PC-3 (cell line): ENCODE measurements around the gene HK1. TPM values are rescaled to one million over a fixed set of nuclear protein-coding genes. Genes with fewer than 3 reads are reported as not detected.

Source experiments
- ATAC-seq: fragments of 200-7000 bp; cut with Tn5 transposase; 2 replicates; pipeline ENCODE4 v1.9.1; 2020; ENCODE audit warnings: mild to moderate bottlenecking, moderate library complexity
- BruUV-seq: library from RNA; stranded (reverse); fragments of 400-500 nt; replicated peaks from 2 replicates; lab custom pipeline; 2021; lab: Mats Ljungman, UMichigan
- CTCF ChIA-PET: fragments of 300-600 bp; sonication (Branson Sonifier 250); formaldehyde crosslinking; loops from one replicate; lab custom pipeline; 2022; ENCODE audit warnings: antibody characterized with exemption; lab: Charles Lee
- POLR2A ChIA-PET: fragments of 300-600 bp; sonication (Branson Sonifier 250); formaldehyde crosslinking; loops from one replicate; lab custom pipeline; 2022; ENCODE audit warnings: antibody characterized with exemption; ENCODE audit not compliant: unreplicated experiment; lab: Charles Lee
- DNase-seq: peaks from one replicate; pipeline ENCODE4 v3.0.0-alpha.2; 2015
- H2AFZ ChIP-seq: fragments of 300-600 bp; sonication (generic); 2 replicates; pipeline ENCODE4 v1.6.0; 2016; ENCODE audit warnings: antibody characterized with exemption, low read length
- H3F3A ChIP-seq: fragments of 300-600 bp; sonication (generic); one replicate; pipeline ENCODE4 v1.6.0; 2017; ENCODE audit warnings: antibody characterized with exemption, low read length, control low read depth, mild to moderate bottlenecking; ENCODE audit not compliant: unreplicated experiment
- H3K27ac ChIP-seq: fragments of 300-600 bp; sonication (generic); 2 replicates; pipeline ENCODE4 v1.5.1; 2016; ENCODE audit warnings: mild to moderate bottlenecking, low read length
- H3K27me3 ChIP-seq: fragments of 300-600 bp; sonication (generic); 2 replicates; pipeline ENCODE4 v1.6.1; 2016; ENCODE audit warnings: low read length, mixed read lengths
- H3K36me3 ChIP-seq: fragments of 300-600 bp; sonication (generic); 2 replicates; pipeline ENCODE4 v1.6.1; 2016; ENCODE audit warnings: low read depth, mixed run types, low read length, mixed read lengths
- H3K4me1 ChIP-seq: fragments of 300-600 bp; sonication (generic); 2 replicates; pipeline ENCODE4 v1.5.1; 2016; ENCODE audit warnings: low read length; ENCODE audit not compliant: insufficient read depth
- H3K4me2 ChIP-seq: fragments of 300-600 bp; sonication (generic); 2 replicates; pipeline ENCODE4 v1.6.0; 2016; ENCODE audit warnings: low read length
- H3K4me3 ChIP-seq: fragments of 300-600 bp; sonication (generic); 2 replicates; pipeline ENCODE4 v1.5.1; 2016; ENCODE audit warnings: mild to moderate bottlenecking, low read length, mixed read lengths
- H3K79me2 ChIP-seq: fragments of 300-600 bp; sonication (generic); 2 replicates; pipeline ENCODE4 v1.6.1; 2017; ENCODE audit warnings: low read length, mixed read lengths
- H3K9ac ChIP-seq: fragments of 300-600 bp; sonication (generic); 2 replicates; pipeline ENCODE4 v1.6.0; 2016; ENCODE audit warnings: mild to moderate bottlenecking, low read length
- H3K9me2 ChIP-seq: fragments of 300-600 bp; sonication (generic); replicated peaks from 2 replicates; pipeline ENCODE4 v1.6.1; 2016; ENCODE audit warnings: mixed run types, low read length, mixed read lengths
- H3K9me3 ChIP-seq: fragments of 300-600 bp; sonication (generic); 2 replicates; pipeline ENCODE4 v1.6.1; 2016; ENCODE audit warnings: low read length, mixed read lengths
- H4K20me1 ChIP-seq: fragments of 300-600 bp; sonication (generic); 2 replicates; pipeline ENCODE4 v1.6.1; 2016; ENCODE audit warnings: low read length, mixed read lengths
- CTCF ChIP-seq: fragments of 300-600 bp; sonication (generic); conservative IDR thresholded peaks from 2 replicates; pipeline ENCODE4 v1.5.1; 2017; ENCODE audit warnings: antibody characterized with exemption, low read depth, mild to moderate bottlenecking, low read length
- EZH2 ChIP-seq: fragments of 300-600 bp; sonication (generic); IDR thresholded peaks from one replicate; pipeline ENCODE4 v1.6.1; 2017; ENCODE audit warnings: antibody characterized with exemption, mild to moderate bottlenecking, low read length; ENCODE audit not compliant: unreplicated experiment
- EZH2phosphoT487 ChIP-seq: fragments of 300-600 bp; sonication (generic); IDR thresholded peaks from 2 replicates; pipeline ENCODE4 v1.6.1; 2018; ENCODE audit warnings: mild to moderate bottlenecking, antibody characterized with exemption, low read length, borderline replicate concordance
- intact Hi-C: fragments of 100-400 bp; cut with micrococcal nuclease; formaldehyde crosslinking; loops from 2 replicates; pipeline ENCODE4 v1.9.0; 2023
- total RNA-seq: library from RNA; depleted of rRNA; stranded (reverse); fragments of >200 nt; gene quantifications from 2 replicates; pipeline ENCODE4 v1.2.3, GENCODE V29; 2014

The HK1 gene
- total RNA-seq, 1 experiment from 2014 or later, result 189 TPM

GRCh38 chr10:69275444-69275843 lies 2.9 kb upstream of the HK1 start:
- Histone ChIP-seq H3K79me2 (no peaks in the 10 kb centered on the region), H3K27me3 (no peaks in the 10 kb centered on the region), H3K9me2 (no peaks in the 10 kb centered on the region), H4K20me1 (no peaks in the 10 kb centered on the region), H3K4me1 (no peaks in the 10 kb centered on the region), H2AFZ (no peak overlapping the region), H3K9me3 (peaks cover 10% of the 10 kb centered on the region), H3K27ac (no peak overlapping the region), H3K9ac (no peak overlapping the region), H3F3A (no peaks in the 10 kb centered on the region), H3K4me2 (no peak overlapping the region), H3K36me3 (no peaks in the 10 kb centered on the region; the same call in 1 of the 2 replicates), H3K4me3 (no peak overlapping the region)
- intact Hi-C loops, result no loop called here
- ChIA-PET CTCF (no interaction called here), POLR2A (no interaction called here)
- no peak for ATAC-seq
- BruUV-seq, result no TSS peak
- DNase-seq, result no peak
- TF ChIP-seq EZH2, result no peak

GRCh38 chr10:69276503-69276902 lies 1.8 kb upstream of the HK1 start:
- TF ChIP-seq EZH2phosphoT487 (no peak), EZH2 (no peak), CTCF (no peak)
- Histone ChIP-seq H3K79me2 (no peaks in the 10 kb centered on the region), H3K9me3 (peaks cover 10% of the 10 kb centered on the region), H3K27me3 (no peaks in the 10 kb centered on the region), H3K9ac (no peak overlapping the region), H3K27ac (no peak overlapping the region), H3K36me3 (no peaks in the 10 kb centered on the region; the same call in 1 of the 2 replicates), H3K4me2 (no peak overlapping the region), H3K9me2 (no peaks in the 10 kb centered on the region), H3F3A (no peaks in the 10 kb centered on the region), H3K4me1 (no peaks in the 10 kb centered on the region), H3K4me3 (no peak overlapping the region), H4K20me1 (no peaks in the 10 kb centered on the region), H2AFZ (no peak overlapping the region)
- BruUV-seq, result no TSS peak
- no peak for ATAC-seq
- intact Hi-C loops, result no loop called here
- POLR2A ChIA-PET, result no interaction called here
- CTCF ChIA-PET, result no interaction called here
- DNase-seq, result no peak

GRCh38 chr10:69279110-69279509 lies 814 bp downstream of the HK1 start:
- Histone ChIP-seq H3K9me3 (no peaks in the 10 kb centered on the region), H3K4me1 (no peaks in the 10 kb centered on the region), H3K36me3 (no peaks in the 10 kb centered on the region), H3K27ac (no peak overlapping the region), H3K4me3 (no peak overlapping the region), H3K27me3 (no peaks in the 10 kb centered on the region), H4K20me1 (no peaks in the 10 kb centered on the region), H3K4me2 (no peak overlapping the region), H3K9me2 (no peaks in the 10 kb centered on the region), H3K9ac (no peak overlapping the region), H3K79me2 (no peaks in the 10 kb centered on the region), H2AFZ (no peak overlapping the region), H3F3A (no peaks in the 10 kb centered on the region)
- intact Hi-C loops, result no loop called here
- ChIA-PET CTCF (no interaction called here), POLR2A (no interaction called here)
- no peak for ATAC-seq
- no peak for TF ChIP-seq EZH2phosphoT487
- no peak for TF ChIP-seq CTCF
- no peak for TF ChIP-seq EZH2
- no peak for DNase-seq
- no TSS peak for BruUV-seq
